T-helper 2 cell (primary cell): ENCODE data around the gene ZNF343.
"Not testable (repeated sequence)": the region's sequence is repeated elsewhere in the genome, so short reads cannot be mapped to it uniquely, and the experiment has no call there.

ENCODE experiments used
- DNase-seq, 5 experiments: peaks; one replicate each; pipeline versions ENCODE4 v3.0.0 to v3.0.0-alpha.2; 2012 to 2022
- total RNA-seq, 2 donors: gene quantifications; one replicate each; lab custom pipeline; 2026; lab: John Stamatoyannopoulos, UW

Gene ZNF343
- 4.4 to 9.6 reads per million in 2 donors for total RNA-seq

- peak; percentile 36 to 89 (median 67) for DNase-seq
These were observed at the start of gene ZNF343 for GRCh38 chr20:2508631-2509467. Gene ZNF343, minus strand, starts transcription at chr20:2508915. Its CDS starts 15,020 bp downstream, at chr20:2493895.

- no peak for DNase-seq
These were observed 49.3 kb upstream of the ZNF343 start for GRCh38 chr20:2557873-2558580.

GRCh38 chr20:2545594-2545993 is 36.9 kb upstream of the ZNF343 start:
- no peak for DNase-seq

DNA sequence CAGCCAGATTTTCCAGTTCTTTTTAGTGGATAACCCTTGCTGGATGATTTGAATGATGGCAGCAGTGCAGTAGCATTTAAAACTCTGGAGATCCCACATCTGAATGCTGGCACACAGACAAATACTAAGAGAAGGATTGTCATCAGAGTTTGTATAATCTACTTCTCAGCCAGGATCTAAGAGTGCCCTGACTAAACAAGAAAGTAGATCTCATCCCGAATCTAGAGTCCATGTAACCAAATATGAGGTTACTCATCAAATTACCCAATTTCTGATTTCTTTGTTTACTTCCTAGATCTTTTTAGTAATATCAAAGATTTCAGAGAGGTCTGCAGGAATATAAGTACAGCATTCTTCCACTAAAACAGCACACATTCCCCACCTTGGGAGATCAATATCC is 35.5 kb upstream of the ZNF343 start:
- DNase-seq: no peak

- DNase-seq: no peak
These were observed 33.6 kb upstream of the ZNF343 start for GRCh38 chr20:2542361-2542760.

DNA sequence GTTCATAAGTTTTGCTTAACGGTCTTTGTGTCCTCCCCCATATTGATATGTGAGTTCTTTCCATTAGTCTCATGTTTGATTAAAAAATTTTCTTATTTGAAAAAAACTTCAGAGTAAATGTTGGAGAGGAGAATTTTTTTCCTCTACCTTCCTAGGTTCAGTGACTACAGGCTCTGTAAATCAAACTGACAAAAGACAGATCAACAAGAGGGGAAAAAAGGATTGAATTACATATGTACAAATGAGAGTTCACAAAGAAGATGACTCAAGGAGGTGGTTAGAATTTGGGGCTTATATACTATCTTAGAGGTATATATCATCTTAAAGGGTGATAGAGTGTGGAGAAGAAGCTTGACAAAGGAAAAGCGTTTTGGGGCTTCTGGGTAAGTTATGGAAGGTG is 33.2 kb upstream of the ZNF343 start:
- DNase-seq: no peak

DNA sequence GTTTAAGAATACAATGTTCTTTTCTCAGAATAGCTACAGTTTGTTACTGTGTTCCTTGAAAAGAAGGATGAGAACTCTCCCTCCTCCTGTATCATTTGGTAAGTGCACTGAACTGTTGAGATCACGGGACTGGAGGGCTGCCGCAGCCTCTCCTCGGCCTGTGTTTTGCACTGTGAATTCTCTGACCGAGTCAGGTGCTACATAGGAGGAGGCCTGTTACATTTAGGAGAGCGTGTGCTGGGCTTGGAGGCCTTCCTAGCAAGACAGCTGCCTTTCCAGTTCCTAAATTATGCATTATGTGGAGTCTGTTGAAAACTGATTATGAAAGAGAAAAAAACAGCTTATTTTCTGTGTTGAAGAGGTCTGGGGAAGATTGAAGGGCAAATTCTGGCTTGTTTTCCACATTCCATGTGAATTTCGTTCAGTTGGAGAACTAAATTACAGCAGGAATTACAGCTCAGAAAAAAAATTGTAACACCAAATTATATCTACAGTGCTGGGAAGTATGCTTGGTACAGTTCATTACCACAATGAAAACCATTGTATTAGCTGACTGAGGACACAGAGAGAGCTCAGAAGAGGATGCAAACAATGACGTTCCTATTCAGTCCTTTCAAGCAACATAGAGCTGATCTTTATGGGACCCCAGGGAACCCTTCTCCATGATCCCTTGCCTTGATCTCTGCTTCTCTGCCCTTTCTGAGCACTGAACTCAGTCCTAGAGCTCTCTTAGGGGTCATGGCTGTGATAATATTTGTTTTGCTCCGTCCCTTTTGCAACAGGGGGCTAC is 30.4 kb upstream of the ZNF343 start:
- DNase-seq: no peak

- DNase-seq: no peak
These were observed 29.6 kb upstream of the ZNF343 start for GRCh38 chr20:2538356-2538755.

- no peak for DNase-seq
These were observed 28.4 kb upstream of the ZNF343 start for GRCh38 chr20:2537101-2537500.

DNA sequence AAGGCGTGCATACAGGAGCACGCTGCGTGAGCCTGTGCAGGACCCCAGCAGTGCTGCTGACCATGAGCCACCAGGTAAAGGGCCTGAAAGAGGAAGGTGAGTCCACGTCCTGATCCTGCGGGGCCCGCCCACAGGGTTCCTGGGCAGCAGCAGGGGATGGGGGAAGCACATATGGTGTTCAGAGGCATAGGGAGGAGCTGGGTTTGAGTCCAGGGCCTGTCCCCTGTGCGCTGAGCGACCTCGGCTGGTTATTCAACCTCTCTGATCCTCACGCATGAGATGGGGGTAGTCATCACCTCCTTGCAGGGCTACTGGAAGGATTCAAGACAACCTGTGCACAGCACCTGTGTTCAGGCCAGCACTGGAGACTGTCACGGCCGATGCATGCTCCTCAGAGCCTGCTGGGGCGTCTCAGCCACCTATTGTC is 27.9 kb upstream of the ZNF343 start, which contains the start of gene TMC2:
Gene TMC2, plus strand, starts transcription at position 14 of the 427 bp plus-strand sequence. Its CDS starts 49 bp downstream, at position 63.
- DNase-seq: no peak

DNA sequence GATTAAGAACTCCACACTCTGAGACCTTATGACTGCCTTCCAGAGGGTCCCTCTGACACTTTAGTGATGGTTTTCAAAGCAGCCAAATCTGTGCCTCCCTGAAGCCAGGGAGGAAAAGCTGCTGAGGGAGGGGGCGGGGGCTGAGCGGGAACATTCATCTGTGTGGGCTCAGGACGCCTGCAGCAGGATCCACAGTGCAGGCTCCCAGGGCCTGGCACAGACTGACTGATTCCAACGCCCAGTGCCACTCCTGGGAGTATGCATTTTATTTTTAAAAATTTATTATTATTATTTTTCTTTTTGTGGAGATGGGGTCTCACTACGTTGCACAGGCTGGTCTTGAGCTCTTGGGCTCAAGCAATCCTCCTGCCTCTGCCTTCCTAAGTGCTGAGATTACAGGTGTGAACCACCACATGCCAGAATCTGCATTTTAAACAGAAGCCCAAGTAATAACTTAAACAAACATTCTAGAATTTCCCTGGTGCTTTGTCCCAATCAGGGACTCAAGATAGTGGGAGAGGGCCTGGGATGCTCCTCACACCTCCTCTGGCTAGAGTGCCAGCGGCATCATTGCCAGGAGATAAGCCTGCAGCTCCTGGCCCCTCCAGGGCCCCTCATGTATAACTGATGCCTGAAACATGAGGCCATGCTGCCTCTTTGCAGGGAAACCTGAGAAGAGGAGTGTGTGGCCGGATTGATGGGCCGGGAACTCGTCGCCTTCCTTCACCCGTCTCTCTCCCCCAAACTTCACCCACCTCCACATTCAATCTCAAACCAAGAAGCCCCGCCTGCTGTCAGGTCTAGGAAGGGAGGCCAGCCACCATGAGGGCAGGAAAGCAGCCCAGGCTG is 27.2 kb upstream of the ZNF343 start:
- no peak for DNase-seq

DNA sequence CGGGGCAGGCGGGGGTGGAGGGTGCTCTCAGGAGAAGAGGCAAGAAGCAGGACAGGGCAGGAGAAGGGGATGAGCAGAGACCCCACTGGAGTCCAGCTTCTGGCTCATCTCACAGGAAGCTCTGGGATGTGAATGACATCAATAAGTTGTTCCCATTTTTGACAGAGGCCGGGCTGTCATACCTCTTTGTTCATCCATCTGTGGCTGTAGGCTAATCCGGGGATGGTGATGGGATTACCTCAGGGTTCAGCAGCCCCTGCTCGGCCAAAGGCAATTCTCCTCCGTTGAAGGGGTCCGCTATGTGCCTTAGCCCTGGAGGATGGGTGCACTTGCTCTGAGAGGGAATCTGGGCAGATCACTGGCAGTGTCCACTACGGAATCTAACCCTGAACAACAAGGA is 24.4 kb upstream of the ZNF343 start:
- no peak for DNase-seq

GRCh38 chr20:2528671-2529271 is 20.1 kb upstream of the ZNF343 start:
- no peak for DNase-seq

DNA sequence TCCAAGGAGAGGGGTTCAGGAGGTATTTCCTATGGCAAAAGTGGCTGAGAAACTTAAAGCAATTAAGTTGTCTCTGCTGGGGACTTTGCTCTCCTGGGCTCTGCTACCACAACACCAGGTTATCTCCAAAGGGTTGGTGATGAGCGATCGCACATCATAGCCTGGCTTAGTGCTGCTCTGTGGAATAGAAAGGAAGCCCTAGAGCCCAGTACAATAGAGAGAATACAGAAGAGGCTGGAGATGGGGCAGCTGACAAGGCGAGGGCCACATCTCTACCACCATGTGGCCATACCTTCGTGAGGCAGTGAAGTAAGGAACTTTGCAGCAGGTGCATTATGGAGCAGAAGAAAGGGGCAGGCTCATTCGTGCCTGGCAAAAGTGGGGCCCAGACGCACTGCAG is 19.0 kb upstream of the ZNF343 start:
- no peak for DNase-seq

DNA sequence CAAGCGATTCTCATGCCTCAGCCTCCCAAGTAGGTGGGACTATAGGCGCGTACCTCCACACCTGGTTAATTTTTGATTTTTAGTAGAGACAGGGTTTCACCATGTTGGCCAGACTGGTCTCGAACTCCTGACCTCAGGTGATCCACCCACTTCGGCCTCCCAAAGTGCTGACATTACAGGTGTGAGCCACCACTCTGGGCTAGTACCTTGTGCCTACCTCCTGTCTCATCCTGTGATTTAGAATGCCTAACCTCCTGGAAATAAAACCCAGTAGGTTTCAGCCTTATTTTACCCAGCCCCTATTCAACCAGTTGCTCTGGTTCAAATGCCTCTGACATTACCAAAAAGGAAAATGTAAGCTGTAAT is 17.5 kb upstream of the ZNF343 start:
- DNase-seq: not testable (repeated sequence)

DNA sequence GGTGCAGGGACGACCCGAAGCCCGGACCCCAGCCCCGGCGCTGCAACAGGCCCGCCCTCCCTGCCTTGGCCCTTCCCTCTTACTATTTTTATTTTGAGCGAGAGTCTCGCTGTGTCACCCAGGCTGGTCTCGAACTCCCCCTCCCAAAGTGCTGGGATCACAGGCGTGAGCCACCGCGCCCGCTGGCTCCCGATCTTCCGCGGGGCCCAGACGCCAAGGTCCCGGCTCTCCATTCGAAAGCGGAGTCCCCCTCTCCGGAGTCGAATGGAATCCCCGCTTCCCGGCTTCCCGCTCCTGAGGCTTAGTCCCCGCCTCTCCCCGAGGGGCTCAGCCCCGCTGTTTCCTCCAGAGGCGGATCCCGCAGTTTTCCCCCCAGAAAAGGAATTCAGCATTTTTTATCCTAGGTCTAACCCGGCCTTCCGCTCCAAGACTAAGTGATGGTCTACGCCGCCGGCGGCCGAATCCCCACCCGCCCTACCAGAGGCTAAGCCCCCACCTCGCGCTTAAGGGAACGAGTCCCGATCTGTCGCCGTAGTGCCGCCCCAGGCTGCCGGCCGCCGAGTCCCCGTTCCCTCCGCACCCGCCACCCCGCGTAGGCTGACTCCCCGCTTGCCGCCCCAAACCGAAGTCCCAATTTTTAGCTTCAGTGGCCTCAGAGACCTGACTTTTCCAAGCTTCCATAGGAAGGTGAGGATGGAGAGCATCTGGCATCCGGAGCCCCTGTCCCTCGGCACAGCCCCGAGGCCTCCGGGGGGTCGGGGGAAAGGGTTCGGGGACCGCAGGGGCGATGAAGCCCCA is 16.2 kb upstream of the ZNF343 start:
- peak in 3 of 5 experiments; percentile 4 to 45 (median 17) for DNase-seq

GRCh38 chr20:2523919-2524708 is 15.4 kb upstream of the ZNF343 start:
- DNase-seq: peak; percentile 78 to 87 (median 87)

DNA sequence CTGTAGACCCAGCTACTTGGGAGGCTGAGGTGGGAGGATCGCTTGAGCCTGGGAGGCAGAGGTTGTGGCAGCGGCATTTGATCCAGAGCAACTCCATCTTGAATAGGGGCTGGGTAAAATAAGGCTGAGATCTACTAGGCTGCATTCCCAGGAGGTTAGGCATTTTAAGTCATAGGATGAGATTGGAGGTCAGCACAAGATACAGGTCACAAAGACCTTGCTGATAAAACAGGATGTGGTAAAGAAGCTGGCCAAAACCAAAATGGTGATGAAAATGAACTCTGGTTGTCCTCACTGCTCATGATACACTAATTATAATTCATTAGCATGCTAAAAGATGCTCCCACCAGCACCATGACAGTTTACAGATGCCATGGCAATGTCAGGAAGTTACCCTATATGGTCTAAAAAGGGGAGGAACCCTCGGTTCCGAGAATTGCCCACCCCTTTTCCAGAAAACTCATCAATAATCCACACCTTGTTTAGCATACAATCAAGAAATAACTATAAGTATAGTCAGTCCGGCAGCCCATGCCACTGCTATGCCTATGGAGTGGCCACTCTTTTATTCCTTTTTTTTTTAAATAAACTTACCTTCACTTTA is 14.2 kb upstream of the ZNF343 start:
- peak in 1 of 5 experiments; percentile 22 for DNase-seq
